Panc1 (cell line): ENCODE measurements around the gene PSMB8. TPM values are rescaled to one million over a fixed set of nuclear protein-coding genes. Genes with fewer than 3 reads are reported as not detected.

ENCODE experiments used
- ATAC-seq: fragments of 200-7000 bp; cut with Tn5 transposase; 2 replicates; pipeline ENCODE4 v1.9.1; 2020; ENCODE audit warnings: mild to moderate bottlenecking, moderate library complexity
- BruUV-seq: library from RNA; stranded (reverse); fragments of 400-500 nt; replicated peaks from 2 replicates; lab custom pipeline; 2021; lab: Mats Ljungman, UMichigan
- CTCF ChIA-PET: fragments of 300-600 bp; sonication (Branson Sonifier 250); formaldehyde crosslinking; loops from one replicate; lab custom pipeline; 2022; ENCODE audit warnings: antibody characterized with exemption; lab: Charles Lee
- POLR2A ChIA-PET: fragments of 300-600 bp; sonication (Branson Sonifier 250); formaldehyde crosslinking; loops from one replicate; lab custom pipeline; 2022; ENCODE audit warnings: antibody characterized with exemption; lab: Charles Lee
- DNase-seq: peaks from one replicate; pipeline ENCODE4 v3.0.0-alpha.2; 2010; ENCODE audit warnings: low read depth, low spot score
- H3K27ac ChIP-seq: 2 replicates; pipeline ENCODE4 v1.5.1; 2011; ENCODE audit warnings: mild to moderate bottlenecking, low read length, inconsistent platforms
- H3K27me3 ChIP-seq: fragments of 200-500 bp; sonication (Bioruptor generic); 2 replicates; pipeline ENCODE4 v1.6.0; 2014; ENCODE audit warnings: low read length, inconsistent platforms; ENCODE audit not compliant: control insufficient read depth, insufficient read depth
- H3K36me3 ChIP-seq: fragments of 200-500 bp; sonication (Bioruptor generic); 2 replicates; pipeline ENCODE4 v1.5.1; 2014; ENCODE audit warnings: inconsistent platforms, mild to moderate bottlenecking, low read length, moderate library complexity; ENCODE audit not compliant: control insufficient read depth, insufficient read depth
- H3K4me1 ChIP-seq: 2 replicates; pipeline ENCODE4 v1.5.1; 2011; ENCODE audit warnings: inconsistent platforms, mild to moderate bottlenecking, low read length, moderate library complexity; ENCODE audit not compliant: control insufficient read depth, insufficient read depth
- H3K4me3 ChIP-seq, 2 experiments: 2 replicates each; pipeline ENCODE4 v1.5.1; 2011 to 2012; ENCODE audit warnings: low read depth in 2 of 2, low read length in 2 of 2, mild to moderate bottlenecking in 2 of 2, inconsistent platforms in 1 of 2, moderate library complexity in 1 of 2
- H3K9me3 ChIP-seq: fragments of 200-500 bp; sonication (Bioruptor generic); 2 replicates; pipeline ENCODE4 v1.5.1; 2014; ENCODE audit warnings: low read depth, mild to moderate bottlenecking, inconsistent platforms, low read length, moderate library complexity; ENCODE audit not compliant: control insufficient read depth, insufficient read depth
- CTCF ChIP-seq: fragments of 450-650 bp; IDR thresholded peaks from 2 replicates; pipeline ENCODE4 v1.5.1; 2017; ENCODE audit warnings: mild to moderate bottlenecking
- POLR2AphosphoS5 ChIP-seq: IDR thresholded peaks from 2 replicates; pipeline ENCODE4 v1.6.1; 2012; ENCODE audit warnings: mild to moderate bottlenecking, low read depth, low read length, moderate library complexity
- REST ChIP-seq, 2 experiments: IDR thresholded peaks; 2 replicates each; pipeline ENCODE4 v1.6.1; 2011 to 2012; ENCODE audit warnings: low read depth in 2 of 2, control low read depth in 1 of 2, low read length in 1 of 2, mild to moderate bottlenecking in 1 of 2, moderate library complexity in 1 of 2; ENCODE audit not compliant: insufficient read depth in 1 of 2
- SIN3A ChIP-seq: IDR thresholded peaks from 2 replicates; pipeline ENCODE4 v1.6.1; 2012; ENCODE audit warnings: low read depth, mild to moderate bottlenecking, low read length, moderate library complexity, borderline replicate concordance; ENCODE audit not compliant: insufficient read depth
- TCF7L2 ChIP-seq: IDR thresholded peaks from 2 replicates; pipeline ENCODE4 v1.6.1; 2011; ENCODE audit warnings: mild to moderate bottlenecking, low read depth, low read length, inconsistent platforms
- in situ Hi-C: cut with HindIII; loops from 2 replicates; pipeline ENCODE4 v1.10.0; 2016; ENCODE audit warnings: low sequenced_read_pairs, low pct_unique_long_range_greater_than_20kb
- intact Hi-C: fragments of 100-400 bp; cut with micrococcal nuclease; formaldehyde crosslinking; loops from one replicate; pipeline ENCODE4 v1.10.0; 2022; ENCODE audit not compliant: unreplicated experiment
- total RNA-seq: library from RNA; stranded (reverse); gene quantifications from one replicate; pipeline ENCODE4 v1.2.1, GENCODE V29; 2021; ENCODE audit not compliant: unreplicated experiment

PSMB8 gene
- total RNA-seq, 1 experiment from 2014 or later, result 43.8 TPM

GRCh38 chr6:32852844-32853540, 9.1 kb upstream of the PSMB8 start:
- intact Hi-C loops, result no loop called here
- no peak for DNase-seq
- peak overlapping the region; percentile 77 to 79 for H3K4me3 ChIP-seq
- peaks cover 9% of the 10 kb centered on the region for H3K4me1 ChIP-seq
- H3K9me3 ChIP-seq, result no peaks in the 10 kb centered on the region
- ChIA-PET POLR2A (interaction anchor here (0.6 to 1.3 kb wide), 2 partner anchors 15 to 24 kb away, joined by 3 to 4 read pairs; partner anchors contain the start of gene TAP2), CTCF (interaction anchor here (0.8 to 3.9 kb wide), 5 partner anchors 8 to 41 kb away, joined by 3 to 47 read pairs (median 4); partner anchors contain the start of gene TAP2)
- H3K36me3 ChIP-seq, result peaks cover 4% of the 10 kb centered on the region; the same call in 1 of the 2 replicates
- no peaks in the 10 kb centered on the region for H3K27me3 ChIP-seq
- BruUV-seq, result no TSS peak
- in situ Hi-C loops, result no loop called here
- peak overlapping the region; percentile 92 for H3K27ac ChIP-seq
- peak; percentile 39 for ATAC-seq
- no peak for TF ChIP-seq CTCF
- TF ChIP-seq SIN3A, result 0 out of 2 replicates have a peak, but pooled peaks have one; percentile 20
- TF ChIP-seq REST (IDR thresholded peaks at IDR 0.05; ENCODE audit: insufficient read depth in 1 of 2, low read depth in 2 of 2, low read length in 1 of 2), result no peak

GRCh38 chr6:32852018-32852843, 8.4 kb upstream of the PSMB8 start:
- BruUV-seq, result no TSS peak
- no peak for ATAC-seq
- Histone ChIP-seq H3K9me3 (no peaks in the 10 kb centered on the region), H3K36me3 (peaks cover 4% of the 10 kb centered on the region; the same call in 1 of the 2 replicates), H3K4me1 (peaks cover 9% of the 10 kb centered on the region), H3K27me3 (no peaks in the 10 kb centered on the region), H3K27ac (peak overlapping the region; percentile 92), H3K4me3 (peak overlapping the region; percentile 77 to 79)
- ChIA-PET POLR2A (no interaction called here), CTCF (interaction anchor here (1.2 to 3.9 kb wide), 3 partner anchors 13 to 17 kb away, joined by 4 to 47 read pairs (median 9); partner anchors contain the start of gene TAP2)
- TF ChIP-seq REST (IDR thresholded peaks at IDR 0.05; ENCODE audit: insufficient read depth in 1 of 2, low read depth in 2 of 2, low read length in 1 of 2) (no peak), POLR2AphosphoS5 (no peak), SIN3A (no peak), CTCF (no peak), TCF7L2 (no peak)
- intact Hi-C loops, result no loop called here
- in situ Hi-C loops, result no loop called here
- DNase-seq, result no peak
